Thyroid gland (tissue), 4 donors: ENCODE results near the gene SIGLEC6. TPM values are rescaled to one million over a fixed set of nuclear protein-coding genes. Genes with fewer than 3 reads are reported as not detected.

Experiments
- DNase-seq, 2 donors: peaks; one replicate each; pipeline ENCODE4 v3.0.0-alpha.2; 2019
- H3K27ac ChIP-seq, 3 donors: fragments of 200-600 bp; sonication (generic); 1 replicate in 2 of 3; 2 replicates in 1 of 3; pipeline ENCODE4 v1.5.1; 2016 to 2019; ENCODE audit warnings: mild to moderate bottlenecking in 1 of 3, moderate library complexity in 1 of 3
- H3K27me3 ChIP-seq: fragments of 200-600 bp; sonication (generic); one replicate; pipeline ENCODE4 v1.5.1; 2019
- H3K36me3 ChIP-seq, 2 donors: fragments of 200-600 bp; sonication (generic); one replicate each; pipeline ENCODE4 v1.5.1; 2016 to 2019
- H3K4me1 ChIP-seq, 2 donors: fragments of 200-600 bp; sonication (generic); one replicate each; pipeline ENCODE4 v1.5.1; 2017 to 2019
- H3K4me3 ChIP-seq, 3 donors: fragments of 200-600 bp; sonication (generic); replicated peaks in 1 of 3; 1 replicate in 2 of 3; 2 replicates in 1 of 3; pipeline ENCODE4 v1.5.1; 2016; ENCODE audit warnings: mild to moderate bottlenecking in 1 of 3
- H3K9me3 ChIP-seq: fragments of 200-600 bp; sonication (generic); one replicate; pipeline ENCODE4 v1.5.1; 2017
- POLR2A ChIP-seq, 2 donors: fragments of 450-650 bp; IDR thresholded peaks; one replicate each; pipeline ENCODE4 v1.6.1; 2017; ENCODE audit warnings: antibody characterized with exemption in 2 of 2, mild to moderate bottlenecking in 2 of 2, moderate library complexity in 1 of 2
- WGBS, 2 donors: methylation state at CpG; one replicate each; pipeline ENCODE4 v1.1.5; 2017; 5-methylcytosine and 5-hydroxymethylcytosine counted together
- intact Hi-C: fragments of 100-400 bp; cut with DNase I; formaldehyde crosslinking; loops from one replicate; pipeline ENCODE4 v1.15.1; 2023
- total RNA-seq, 4 donors: library from RNA; depleted of rRNA; stranded (reverse); fragments of >200 nt; gene quantifications; one replicate each; pipeline ENCODE4 v1.2.3, GENCODE V29; 2016
- TF ChIP-seq, protein P1 (sequence below), 6 experiments: fragments of 200-600 bp in 3 of 6; fragments of 450-650 bp in 3 of 6; sonication (generic) in 3 of 6; IDR thresholded peaks; one replicate each; pipeline ENCODE4 v1.5.1; 2016 to 2019; ENCODE audit warnings: antibody characterized with exemption in 6 of 6, mild to moderate bottlenecking in 2 of 6, inconsistent platforms in 1 of 6, moderate library complexity in 1 of 6

Gene SIGLEC6
- not detected for total RNA-seq

DNA sequence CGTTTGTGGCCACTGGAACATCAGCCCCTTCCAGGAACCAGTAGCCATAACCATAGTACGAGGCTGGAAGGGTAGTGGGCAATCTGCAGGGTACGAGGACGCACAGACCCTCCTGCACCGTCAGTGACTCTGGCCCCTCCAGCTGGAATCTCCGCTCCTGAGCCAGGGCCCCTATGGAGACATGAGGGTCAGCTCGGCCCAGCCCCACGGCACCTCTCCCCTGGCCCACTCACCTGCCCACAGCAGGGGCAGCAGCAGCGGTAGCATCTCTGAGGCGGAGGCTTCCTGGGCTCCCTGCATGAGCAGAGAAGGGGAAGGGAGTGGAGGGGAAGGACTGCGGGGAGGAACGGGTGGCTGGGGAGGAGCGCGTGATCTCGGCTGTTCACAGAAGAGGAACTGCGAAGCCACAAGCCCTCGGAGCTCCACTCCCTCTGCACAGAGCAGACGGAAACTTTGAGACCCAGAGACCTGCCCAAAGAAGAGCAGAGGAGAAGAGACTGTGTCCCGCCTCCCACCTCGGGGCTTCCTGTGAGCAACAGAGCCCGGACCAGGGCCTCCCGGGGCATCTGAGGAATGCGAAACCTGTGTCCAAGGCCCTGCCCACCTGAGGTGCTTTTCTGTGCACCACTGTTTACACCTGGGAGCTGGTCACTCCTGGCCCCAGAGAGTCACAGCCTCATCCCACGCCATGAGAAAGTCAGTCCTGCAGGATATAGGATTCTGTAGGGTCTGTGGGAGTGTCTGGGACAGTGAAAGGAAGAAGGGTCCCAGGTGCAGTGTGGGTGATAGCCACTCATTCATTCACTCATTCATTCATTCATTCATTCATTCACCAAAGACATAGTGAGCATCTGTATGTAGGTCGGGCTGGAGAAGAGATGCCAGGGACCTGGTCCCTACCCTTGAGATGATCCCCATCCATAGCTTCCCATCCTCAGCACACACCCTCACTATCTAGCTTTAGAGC lies at the start of gene SIGLEC6:
SIGLEC6 (minus strand) TSS at position 322 of the 967 bp plus-strand sequence; CDS start at position 300, 22 bp downstream.
- Histone ChIP-seq H3K27me3 (no peaks in the 10 kb centered on the region), H3K4me3 (no peak within 1 kb of the TSS)

DNA sequence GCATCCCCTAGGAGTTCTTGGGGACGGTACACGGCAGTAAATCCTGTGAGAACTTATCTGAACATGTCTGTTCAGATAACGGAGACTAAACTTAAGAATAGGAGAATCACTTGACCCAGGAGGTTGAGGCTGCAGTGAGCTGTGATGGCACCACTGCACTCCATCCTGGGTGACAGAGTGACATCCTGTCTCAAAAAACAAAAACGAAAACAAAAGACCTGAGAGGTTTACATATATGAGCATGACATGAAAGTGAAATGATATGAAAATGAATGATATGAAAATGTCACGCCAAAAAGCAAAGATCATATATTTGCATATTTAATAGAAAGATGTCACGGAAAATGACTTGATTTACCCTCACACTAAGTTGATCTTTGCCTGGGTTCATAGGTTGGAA lies 45.4 kb upstream of the SIGLEC6 start:
- Histone ChIP-seq H3K4me1 (peaks cover 7 to 14% of the 10 kb centered on the region in 2 donors), H3K27ac (no peak overlapping the region), H3K4me3 (no peak overlapping the region), H3K27me3 (no peaks in the 10 kb centered on the region), H3K36me3 (peaks cover 9 to 15% of the 10 kb centered on the region in 2 donors), H3K9me3 (no peaks in the 10 kb centered on the region)
- no peak for DNase-seq
- intact Hi-C loops: no loop called here
- TF ChIP-seq, protein P1, sequence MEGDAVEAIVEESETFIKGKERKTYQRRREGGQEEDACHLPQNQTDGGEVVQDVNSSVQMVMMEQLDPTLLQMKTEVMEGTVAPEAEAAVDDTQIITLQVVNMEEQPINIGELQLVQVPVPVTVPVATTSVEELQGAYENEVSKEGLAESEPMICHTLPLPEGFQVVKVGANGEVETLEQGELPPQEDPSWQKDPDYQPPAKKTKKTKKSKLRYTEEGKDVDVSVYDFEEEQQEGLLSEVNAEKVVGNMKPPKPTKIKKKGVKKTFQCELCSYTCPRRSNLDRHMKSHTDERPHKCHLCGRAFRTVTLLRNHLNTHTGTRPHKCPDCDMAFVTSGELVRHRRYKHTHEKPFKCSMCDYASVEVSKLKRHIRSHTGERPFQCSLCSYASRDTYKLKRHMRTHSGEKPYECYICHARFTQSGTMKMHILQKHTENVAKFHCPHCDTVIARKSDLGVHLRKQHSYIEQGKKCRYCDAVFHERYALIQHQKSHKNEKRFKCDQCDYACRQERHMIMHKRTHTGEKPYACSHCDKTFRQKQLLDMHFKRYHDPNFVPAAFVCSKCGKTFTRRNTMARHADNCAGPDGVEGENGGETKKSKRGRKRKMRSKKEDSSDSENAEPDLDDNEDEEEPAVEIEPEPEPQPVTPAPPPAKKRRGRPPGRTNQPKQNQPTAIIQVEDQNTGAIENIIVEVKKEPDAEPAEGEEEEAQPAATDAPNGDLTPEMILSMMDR (IDR thresholded peaks at IDR 0.05): no peak
- TF ChIP-seq POLR2A (IDR thresholded peaks at IDR 0.05): no peak
- WGBS, 2 donors: 94 to 95% methylated on average over 6 of the region's 6 CpGs

More for the DNA sequence above, at the start of gene SIGLEC6:
- peak in 1 of 2 donors; percentile 9 for DNase-seq
- H3K4me1 ChIP-seq: no peaks in the 10 kb centered on the region
- H3K9me3 ChIP-seq: no peaks in the 10 kb centered on the region
- intact Hi-C loops: no loop called here
- no peak within 1 kb of the TSS for H3K27ac ChIP-seq
- TF ChIP-seq POLR2A (IDR thresholded peaks at IDR 0.05): no peak
- TF ChIP-seq, protein P1 (IDR thresholded peaks at IDR 0.05): no peak
- no peaks in the 10 kb centered on the region for H3K36me3 ChIP-seq
- WGBS, 2 donors: 24 to 36% methylated on average over 21 to 25 of the region's 25 CpGs

DNA sequence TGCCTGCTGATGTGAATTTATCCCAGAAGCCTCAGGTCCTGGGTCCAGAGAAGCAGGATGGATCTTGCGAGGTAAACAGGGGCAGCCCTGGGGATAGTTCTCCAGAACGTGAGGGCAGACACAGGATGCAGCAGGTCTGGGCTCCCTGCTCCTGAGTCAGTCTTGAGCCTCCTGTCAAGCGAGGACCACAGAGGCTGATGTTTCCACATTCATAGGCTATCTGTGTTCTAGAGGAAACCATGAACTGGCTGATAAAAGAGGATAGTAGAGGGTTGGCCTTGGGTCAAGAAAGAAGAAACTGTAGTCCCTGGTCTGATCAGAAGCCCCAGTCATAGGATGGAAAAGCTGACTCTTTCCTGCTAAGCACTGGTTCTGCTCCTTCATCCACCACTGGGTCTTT lies 41.9 kb upstream of the SIGLEC6 start:
- Histone ChIP-seq H3K27me3 (no peaks in the 10 kb centered on the region), H3K9me3 (no peaks in the 10 kb centered on the region), H3K27ac (no peak overlapping the region), H3K4me1 (peaks cover 10 to 17% of the 10 kb centered on the region in 2 donors), H3K36me3 (peaks cover 5 to 6% of the 10 kb centered on the region in 2 donors), H3K4me3 (no peak overlapping the region)
- DNase-seq: no peak
- intact Hi-C loops: no loop called here
- TF ChIP-seq, protein P1 (IDR thresholded peaks at IDR 0.05): no peak
- TF ChIP-seq POLR2A (IDR thresholded peaks at IDR 0.05): no peak
- WGBS, 2 donors: 87 to 93% methylated on average over 3 of the region's 3 CpGs

DNA sequence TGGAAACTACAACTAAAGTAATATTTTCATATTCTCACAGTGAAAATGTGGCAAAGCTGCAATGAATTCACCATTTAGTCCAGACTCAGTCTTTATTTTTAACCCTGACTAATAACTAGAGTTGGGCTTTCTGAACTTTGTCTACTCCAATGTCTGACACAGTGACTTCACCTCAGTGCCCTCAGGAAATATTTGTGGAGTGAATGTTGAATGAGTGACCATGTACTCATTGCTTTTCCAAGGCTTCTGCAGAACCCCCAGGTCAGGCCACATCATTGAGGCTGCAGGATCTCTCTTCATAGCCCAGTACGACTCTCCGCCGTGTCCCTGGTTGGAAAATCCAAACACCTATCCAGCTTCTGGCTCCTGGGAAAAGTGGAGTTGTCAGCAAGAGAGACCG lies 41.4 kb upstream of the SIGLEC6 start:
- H3K9me3 ChIP-seq: no peaks in the 10 kb centered on the region
- WGBS, 2 donors: 88 to 96% methylated on average over 3 to 4 of the region's 4 CpGs
- peaks cover 5 to 6% of the 10 kb centered on the region in 2 donors for H3K36me3 ChIP-seq
- peaks cover 10 to 17% of the 10 kb centered on the region in 2 donors for H3K4me1 ChIP-seq
- intact Hi-C loops: no loop called here
- TF ChIP-seq, protein P1 (IDR thresholded peaks at IDR 0.05): no peak
- no peak for TF ChIP-seq POLR2A (IDR thresholded peaks at IDR 0.05)
- H3K27me3 ChIP-seq: no peaks in the 10 kb centered on the region
- no peak for DNase-seq
- no peak overlapping the region for H3K27ac ChIP-seq
- H3K4me3 ChIP-seq: no peak overlapping the region

DNA sequence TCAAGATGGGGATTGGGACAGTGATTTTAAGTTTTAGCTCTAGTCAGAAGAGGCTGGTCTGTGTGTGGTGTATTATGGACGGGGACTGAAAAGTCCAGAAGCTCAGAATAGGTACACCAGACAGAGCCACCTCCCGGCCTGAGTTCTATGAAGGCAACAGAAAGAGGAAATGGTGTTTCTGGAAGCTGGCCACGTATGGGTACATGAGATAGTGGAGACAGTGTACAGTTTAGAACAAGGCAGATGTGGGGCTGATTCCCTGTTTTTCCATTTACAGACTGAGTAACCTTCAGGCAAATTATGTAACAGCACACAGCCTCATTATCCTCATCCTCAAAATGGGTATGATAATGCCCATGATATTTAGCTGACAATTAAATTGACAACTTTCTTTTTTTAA lies 40.9 kb upstream of the SIGLEC6 start:
- Histone ChIP-seq H3K27me3 (no peaks in the 10 kb centered on the region), H3K9me3 (no peaks in the 10 kb centered on the region), H3K4me1 (peaks cover 10 to 17% of the 10 kb centered on the region in 2 donors), H3K36me3 (peaks cover 5 to 6% of the 10 kb centered on the region in 2 donors), H3K27ac (no peak overlapping the region), H3K4me3 (no peak overlapping the region)
- intact Hi-C loops: no loop called here
- 77 to 78% methylated on average over 3 of the region's 3 CpGs for WGBS, 2 donors
- TF ChIP-seq, protein P1 (IDR thresholded peaks at IDR 0.05): no peak
- TF ChIP-seq POLR2A (IDR thresholded peaks at IDR 0.05): no peak
- no peak for DNase-seq
